ENCODE data around the gene AIMP1. TPM values are rescaled to one million over a fixed set of nuclear protein-coding genes. Genes with fewer than 3 reads are reported as not detected.

Gene AIMP1
- total and polyA plus RNA-seq, 10 of the 15 experiments (the other 5 are each of a cell fraction or from before 2014, with no cell fraction given): 18.6 to 131 (median 56.5) TPM

GRCh38 chr4:106306561-106306960 is 9.8 kb upstream of the AIMP1 start (continued):
- TF ChIP-seq FOS (IDR thresholded peaks at IDR 0.05; ENCODE audit: borderline replicate concordance, extremely low read depth, insufficient read length) (no peak), DPF2 (IDR thresholded peaks at IDR 0.05) (no peak), EZH2 (IDR thresholded peaks at IDR 0.05; ENCODE audit: borderline replicate concordance, control insufficient read depth, low read depth, low read length) (no peak), BCL11A (IDR thresholded peaks at IDR 0.05; ENCODE audit: low read depth, low read length) (no peak)

- RAD21 ChIA-PET (ENCODE audit: unreplicated experiment): no interaction called here
- no peak for FAIRE-seq
- H2AFZ ChIP-seq (ENCODE audit: control insufficient read depth, low read depth, low read length): no peak overlapping the region
- no peak overlapping the region for H3K4me2 ChIP-seq (ENCODE audit: control insufficient read depth, insufficient read depth)
- H3K9ac ChIP-seq (ENCODE audit: control insufficient read depth, insufficient read depth, low read length): no peak overlapping the region
- SMC1A ChIA-PET (ENCODE audit: uncharacterized antibody, unreplicated experiment): interaction anchor here (1.3 kb wide), 1 partner anchor 11 kb away, joined by 5 read pairs; no protein-coding TSS in a partner anchor
- 100% methylated on average over 1 of the region's 1 CpG for WGBS (ENCODE audit: insufficient coverage, insufficient replicate concordance, low lambda C conversion rate, missing lambda C conversion rate)
- no peak overlapping the region for H3K27ac ChIP-seq (ENCODE audit: control insufficient read depth, insufficient read depth)
- no peak for DNase-seq (ENCODE audit: low read depth, low spot score)
- intact Hi-C loops (cut with micrococcal nuclease; ENCODE audit: unreplicated experiment): no loop called here
- no peaks in the 10 kb centered on the region for H3K9me3 ChIP-seq (replicated peaks; ENCODE audit: control insufficient read depth, insufficient read depth, low read length)
- no peaks in the 10 kb centered on the region for H4K20me1 ChIP-seq (ENCODE audit: control insufficient read depth, insufficient read depth)
- CTCF ChIA-PET: interaction anchor here (0.6 kb wide), 1 partner anchor 151 kb away, joined by 3 read pairs; no protein-coding TSS in a partner anchor
- no peak for ATAC-seq
- no peak for TF ChIP-seq TCF12 (IDR thresholded peaks at IDR 0.05; ENCODE audit: low read depth, low read length)
- TF ChIP-seq REST (IDR thresholded peaks at IDR 0.05; ENCODE audit: low read depth, low read length): no peak
- TF ChIP-seq NR2C2 (IDR thresholded peaks at IDR 0.05; ENCODE audit: borderline replicate concordance, control insufficient read depth, insufficient read length, low read depth): no peak
- TF ChIP-seq PAX5 (IDR thresholded peaks at IDR 0.05; ENCODE audit: borderline replicate concordance, low read depth, low read length): no peak
- no peak for TF ChIP-seq RELA (IDR thresholded peaks at IDR 0.05; ENCODE audit: borderline replicate concordance, partially characterized antibody)
- no peak for TF ChIP-seq SUZ12 (IDR thresholded peaks at IDR 0.05; ENCODE audit: unreplicated experiment)
- TF ChIP-seq YBX1 (IDR thresholded peaks at IDR 0.05): no peak
- no peak for TF ChIP-seq JUND (IDR thresholded peaks at IDR 0.05; ENCODE audit: low read depth, low read length)
- TF ChIP-seq MTA2 (IDR thresholded peaks at IDR 0.05; ENCODE audit: low read depth): no peak
- no peak for TF ChIP-seq YY1 (IDR thresholded peaks at IDR 0.05; ENCODE audit: low read depth, low read length)
- no peak for TF ChIP-seq ZSCAN29 (IDR thresholded peaks at IDR 0.05)
- no peak for TF ChIP-seq NRF1 (conservative IDR thresholded peaks at IDR 0.05; ENCODE audit: low read depth, low read length)
- TF ChIP-seq HDAC2 (IDR thresholded peaks at IDR 0.05): no peak
- no peak for TF ChIP-seq HSF1 (IDR thresholded peaks at IDR 0.05; ENCODE audit: low read depth, low read length)
- TF ChIP-seq NR2F1 (conservative IDR thresholded peaks at IDR 0.05): no peak
- H3K79me2 ChIP-seq (ENCODE audit: control insufficient read depth, insufficient read depth, low read length): peaks cover 59% of the 10 kb centered on the region
- POLR2A ChIA-PET: no interaction called here
- H3K4me1 ChIP-seq (ENCODE audit: control insufficient read depth, insufficient read depth, low read length): no peaks in the 10 kb centered on the region
- BruUV-seq (replicated peaks): no TSS peak
- H3K4me3 ChIP-seq: no peak overlapping the region
- in situ Hi-C loops (cut with MboI): no loop called here
- no peaks in the 10 kb centered on the region for H3K36me3 ChIP-seq (ENCODE audit: control insufficient read depth in 2 of 2, insufficient read depth in 2 of 2, low read length in 1 of 2)
- no peaks in the 10 kb centered on the region for H3K27me3 ChIP-seq (replicated peaks in 1 of 2; ENCODE audit: control insufficient read depth in 2 of 2, insufficient read depth in 2 of 2, low read length in 1 of 2)
These were observed 4.0 kb upstream of the AIMP1 start for GRCh38 chr4:106312377-106312776.
